Neural cell (in vitro differentiated cells): ENCODE measurements around the gene KIRREL3. TPM values are rescaled to one million over a fixed set of nuclear protein-coding genes. Genes with fewer than 3 reads are reported as not detected.

Experiments used
- H2AFZ ChIP-seq: fragments of 200-600, 300-800 bp; sonication (generic), shearing (Covaris generic); 2 replicates; pipeline ENCODE4 v1.6.0; 2014; ENCODE audit warnings: low read depth, mild to moderate bottlenecking, antibody characterized with exemption, low read length, moderate library complexity
- H3F3A ChIP-seq: fragments of 200-600 bp; shearing (Covaris generic); 2 replicates; pipeline ENCODE4 v1.6.1; 2016; ENCODE audit warnings: mild to moderate bottlenecking, moderate library complexity, mixed read lengths, antibody characterized with exemption, low read length; ENCODE audit not compliant: insufficient read depth, poor library complexity, severe bottlenecking
- H3K27ac ChIP-seq: fragments of 200-600, 300-800 bp; sonication (generic), shearing (Covaris generic); 2 replicates; pipeline ENCODE4 v1.5.1; 2014; ENCODE audit warnings: mild to moderate bottlenecking, low read length, moderate library complexity
- H3K27me3 ChIP-seq: fragments of 300-800, 200-600 bp; sonication (generic), shearing (Covaris generic); 2 replicates; pipeline ENCODE4 v1.6.0; 2014; ENCODE audit warnings: mild to moderate bottlenecking, low read depth, low read length, moderate library complexity; ENCODE audit not compliant: insufficient read depth
- H3K36me3 ChIP-seq: fragments of 300-800, 200-600 bp; sonication (generic), shearing (Covaris generic); 2 replicates; pipeline ENCODE4 v1.5.1; 2014; ENCODE audit warnings: mild to moderate bottlenecking, antibody characterized with exemption, low read length, moderate library complexity; ENCODE audit not compliant: insufficient read depth
- H3K4me2 ChIP-seq: fragments of 300-800, 200-600 bp; sonication (generic), shearing (Covaris generic); 2 replicates; pipeline ENCODE4 v1.6.0; 2014; ENCODE audit warnings: mild to moderate bottlenecking, low read length
- H3K4me3 ChIP-seq: fragments of 300-800, 200-600 bp; sonication (generic), shearing (Covaris generic); 2 replicates; pipeline ENCODE4 v1.5.1; 2014; ENCODE audit warnings: mild to moderate bottlenecking, low read length, moderate library complexity
- H3K79me2 ChIP-seq: fragments of 200-600 bp; shearing (Covaris generic); replicated peaks from 2 replicates; pipeline ENCODE4 v1.6.0; 2014; ENCODE audit warnings: mild to moderate bottlenecking, low read length, moderate library complexity; ENCODE audit not compliant: insufficient read depth
- H3K9ac ChIP-seq: fragments of 300-800, 200-600 bp; sonication (generic), shearing (Covaris generic); 2 replicates; pipeline ENCODE4 v1.6.1; 2016; ENCODE audit warnings: mild to moderate bottlenecking, low read length, mixed read lengths
- H3K9me2 ChIP-seq: fragments of 200-600 bp; shearing (Covaris generic); 2 replicates; pipeline ENCODE4 v1.6.1; 2016; ENCODE audit warnings: mild to moderate bottlenecking, low read length, mixed read lengths; ENCODE audit not compliant: insufficient read depth
- H3K9me3 ChIP-seq: fragments of 200-600, 300-800 bp; sonication (generic), shearing (Covaris generic); 2 replicates; pipeline ENCODE4 v1.6.1; 2016; ENCODE audit warnings: mild to moderate bottlenecking, mixed run types, low read length, moderate library complexity, mixed read lengths
- H4K20me1 ChIP-seq: fragments of 200-600 bp; shearing (Covaris generic); 2 replicates; pipeline ENCODE4 v1.6.1; 2016; ENCODE audit warnings: mild to moderate bottlenecking, mixed run types; ENCODE audit not compliant: insufficient read depth
- CTCF ChIP-seq: fragments of 450-650 bp; IDR thresholded peaks from 2 replicates; pipeline ENCODE4 v1.5.1; 2014; ENCODE audit warnings: antibody characterized with exemption, mild to moderate bottlenecking, moderate library complexity; ENCODE audit not compliant: poor library complexity, severe bottlenecking
- EZH2 ChIP-seq: fragments of 200-600, 300-800 bp; shearing (Covaris generic), sonication (generic); IDR thresholded peaks from 2 replicates; pipeline ENCODE4 v1.6.1; 2014; ENCODE audit warnings: antibody characterized with exemption, low read length, borderline replicate concordance, mild to moderate bottlenecking; ENCODE audit not compliant: insufficient read depth, poor library complexity, severe bottlenecking
- MXI1 ChIP-seq: fragments of 450-650 bp; conservative IDR thresholded peaks from 2 replicates; pipeline ENCODE4 v1.6.1; 2014; ENCODE audit warnings: antibody characterized with exemption, mild to moderate bottlenecking; ENCODE audit not compliant: poor library complexity, severe bottlenecking
- POLR2AphosphoS5 ChIP-seq: IDR thresholded peaks from 2 replicates; pipeline ENCODE4 v1.6.1; 2012
- REST ChIP-seq: IDR thresholded peaks from 2 replicates; pipeline ENCODE4 v1.6.1; 2012; ENCODE audit warnings: borderline replicate concordance
- TAF1 ChIP-seq: IDR thresholded peaks from 2 replicates; pipeline ENCODE4 v1.6.1; 2012; ENCODE audit warnings: low read depth
- polyA plus RNA-seq: library from polyadenylated mRNA; depleted of rRNA; stranded (reverse); fragments of >200 nt; gene quantifications from 2 replicates; pipeline ENCODE4 v1.2.3, GENCODE V29; 2014

Gene KIRREL3
- polyA plus RNA-seq, 1 donor from 2014 or later = 23.8 TPM

- Histone ChIP-seq H3K27me3 (no peaks in the 10 kb centered on the region), H3K36me3 (no peaks in the 10 kb centered on the region), H3K9ac (no peak overlapping the region), H4K20me1 (no peaks in the 10 kb centered on the region), H3K79me2 (no peaks in the 10 kb centered on the region), H3K27ac (no peak overlapping the region), H3K9me2 (no peaks in the 10 kb centered on the region), H3K4me2 (no peak overlapping the region), H2AFZ (no peak overlapping the region), H3K4me3 (no peak overlapping the region), H3K9me3 (no peaks in the 10 kb centered on the region), H3F3A (no peaks in the 10 kb centered on the region)
- TF ChIP-seq MXI1 (no peak), TAF1 (no peak), POLR2AphosphoS5 (no peak), REST (no peak)
Measured at GRCh38 chr11:126423743-126424142, 576.8 kb downstream of the KIRREL3 start.

- Histone ChIP-seq H2AFZ (no peak overlapping the region), H3K79me2 (no peaks in the 10 kb centered on the region), H4K20me1 (no peaks in the 10 kb centered on the region), H3K9me2 (no peaks in the 10 kb centered on the region), H3K36me3 (no peaks in the 10 kb centered on the region), H3F3A (no peaks in the 10 kb centered on the region), H3K9me3 (no peaks in the 10 kb centered on the region), H3K4me3 (no peak overlapping the region), H3K4me2 (no peak overlapping the region), H3K9ac (no peak overlapping the region), H3K27me3 (no peaks in the 10 kb centered on the region), H3K27ac (no peak overlapping the region)
- TF ChIP-seq CTCF (no peak), TAF1 (no peak), MXI1 (no peak), REST (no peak), EZH2 (no peak)
Measured at GRCh38 chr11:126423154-126423553, 577.4 kb downstream of the KIRREL3 start.
